Osteoblast (primary cell): ENCODE data around the gene LRMDA. TPM values are rescaled to one million over a fixed set of nuclear protein-coding genes. Genes with fewer than 3 reads are reported as not detected.

ENCODE experiments used
- DNase-seq: peaks from one replicate; pipeline ENCODE4 v3.0.0; 2011; ENCODE audit warnings: low spot score, mixed read lengths; ENCODE audit not compliant: insufficient read length; ENCODE audit errors: missing footprints
- H2AFZ ChIP-seq: 2 replicates; pipeline ENCODE4 v1.6.0; 2011; ENCODE audit warnings: mild to moderate bottlenecking, low read length
- H3K27ac ChIP-seq: 2 replicates; pipeline ENCODE4 v1.5.1; 2011; ENCODE audit warnings: mild to moderate bottlenecking, low read depth, low read length, moderate library complexity
- H3K27me3 ChIP-seq: 2 replicates; pipeline ENCODE4 v1.6.0; 2012; ENCODE audit warnings: mild to moderate bottlenecking, control low read depth, inconsistent platforms, low read length, moderate library complexity; ENCODE audit not compliant: insufficient read depth
- H3K36me3 ChIP-seq: 2 replicates; pipeline ENCODE4 v1.5.1; 2011; ENCODE audit warnings: mild to moderate bottlenecking, low read length, control low read depth, moderate library complexity; ENCODE audit not compliant: insufficient read depth
- H3K4me1 ChIP-seq: 2 replicates; pipeline ENCODE4 v1.5.1; 2011; ENCODE audit warnings: mild to moderate bottlenecking, low read length, control low read depth, moderate library complexity; ENCODE audit not compliant: insufficient read depth
- H3K4me2 ChIP-seq: 2 replicates; pipeline ENCODE4 v1.6.0; 2011; ENCODE audit warnings: mild to moderate bottlenecking, low read length; ENCODE audit not compliant: insufficient read depth
- H3K4me3 ChIP-seq: fragments of 200-600 bp; sonication (generic); 3 replicates; pipeline ENCODE4 v1.5.1; 2012; ENCODE audit warnings: mild to moderate bottlenecking, low read length, inconsistent platforms; ENCODE audit not compliant: insufficient read depth
- H3K79me2 ChIP-seq: 2 replicates; pipeline ENCODE4 v1.6.0; 2012; ENCODE audit warnings: mild to moderate bottlenecking, low read length, control low read depth, inconsistent platforms; ENCODE audit not compliant: insufficient read depth
- H3K9me3 ChIP-seq: 2 replicates; pipeline ENCODE4 v1.5.1; 2011; ENCODE audit warnings: low read depth, low read length, control low read depth
- H4K20me1 ChIP-seq: 2 replicates; pipeline ENCODE4 v1.6.0; 2012; ENCODE audit warnings: mild to moderate bottlenecking, low read length, control low read depth; ENCODE audit not compliant: insufficient read depth
- CTCF ChIP-seq: IDR thresholded peaks from 2 replicates; pipeline ENCODE4 v1.5.1; 2011; ENCODE audit warnings: mild to moderate bottlenecking, low read depth, low read length, moderate library complexity; ENCODE audit errors: extremely low read depth
- total RNA-seq: library from RNA; depleted of rRNA; stranded (reverse); fragments of >200 nt; gene quantifications from 2 replicates; pipeline ENCODE4 v1.2.3, GENCODE V29; 2012

The LRMDA gene
- total RNA-seq, 1 donor = 18.5 TPM

- no peaks in the 10 kb centered on the region for H3K4me1 ChIP-seq
- H3K36me3 ChIP-seq = no peaks in the 10 kb centered on the region
- H4K20me1 ChIP-seq = no peaks in the 10 kb centered on the region
- DNase-seq = no peak
- H3K79me2 ChIP-seq = no peaks in the 10 kb centered on the region
- H3K27me3 ChIP-seq = no peaks in the 10 kb centered on the region
- H3K9me3 ChIP-seq = no peaks in the 10 kb centered on the region
- H2AFZ ChIP-seq = no peak overlapping the region
- no peak overlapping the region for H3K4me3 ChIP-seq
- no peak overlapping the region for H3K4me2 ChIP-seq
- no peak overlapping the region for H3K27ac ChIP-seq
- TF ChIP-seq CTCF = no peak
Observed at GRCh38 chr10:75880031-75880775, 448.8 kb downstream of the LRMDA start.

GRCh38 chr10:75883081-75884072, 452.0 kb downstream of the LRMDA start:
- no peaks in the 10 kb centered on the region for H3K36me3 ChIP-seq
- no peak for DNase-seq
- H2AFZ ChIP-seq = no peak overlapping the region
- no peak for TF ChIP-seq CTCF
- H4K20me1 ChIP-seq = no peaks in the 10 kb centered on the region
- H3K4me3 ChIP-seq = no peak overlapping the region
- H3K79me2 ChIP-seq = no peaks in the 10 kb centered on the region
- no peaks in the 10 kb centered on the region for H3K4me1 ChIP-seq
- H3K9me3 ChIP-seq = no peaks in the 10 kb centered on the region
- no peak overlapping the region for H3K4me2 ChIP-seq
- H3K27me3 ChIP-seq = no peaks in the 10 kb centered on the region
- no peak overlapping the region for H3K27ac ChIP-seq

- Histone ChIP-seq H4K20me1 (no peaks in the 10 kb centered on the region), H2AFZ (no peak overlapping the region), H3K27ac (no peak overlapping the region), H3K4me2 (no peak overlapping the region), H3K27me3 (no peaks in the 10 kb centered on the region), H3K79me2 (no peaks in the 10 kb centered on the region), H3K4me1 (no peaks in the 10 kb centered on the region), H3K9me3 (no peaks in the 10 kb centered on the region), H3K36me3 (no peaks in the 10 kb centered on the region), H3K4me3 (no peak overlapping the region)
- TF ChIP-seq CTCF = no peak
- no peak for DNase-seq
Observed at GRCh38 chr10:75884808-75885207, 453.4 kb downstream of the LRMDA start.

GRCh38 chr10:75887369-75887768, 455.9 kb downstream of the LRMDA start:
- Histone ChIP-seq H3K4me3 (no peak overlapping the region), H3K9me3 (no peaks in the 10 kb centered on the region), H3K36me3 (no peaks in the 10 kb centered on the region), H3K27ac (no peak overlapping the region), H2AFZ (no peak overlapping the region), H3K4me2 (no peak overlapping the region), H4K20me1 (no peaks in the 10 kb centered on the region), H3K27me3 (no peaks in the 10 kb centered on the region), H3K79me2 (no peaks in the 10 kb centered on the region), H3K4me1 (no peaks in the 10 kb centered on the region)
- TF ChIP-seq CTCF = no peak
- no peak for DNase-seq
